Pons (tissue), 1 donor: ENCODE data around the gene SFRP4.

ENCODE experiments used
- DNase-seq: peaks from one replicate; pipeline ENCODE4 v3.0.0-alpha.2; 2016; ENCODE audit warnings: low spot score

Gene SFRP4

DNA sequence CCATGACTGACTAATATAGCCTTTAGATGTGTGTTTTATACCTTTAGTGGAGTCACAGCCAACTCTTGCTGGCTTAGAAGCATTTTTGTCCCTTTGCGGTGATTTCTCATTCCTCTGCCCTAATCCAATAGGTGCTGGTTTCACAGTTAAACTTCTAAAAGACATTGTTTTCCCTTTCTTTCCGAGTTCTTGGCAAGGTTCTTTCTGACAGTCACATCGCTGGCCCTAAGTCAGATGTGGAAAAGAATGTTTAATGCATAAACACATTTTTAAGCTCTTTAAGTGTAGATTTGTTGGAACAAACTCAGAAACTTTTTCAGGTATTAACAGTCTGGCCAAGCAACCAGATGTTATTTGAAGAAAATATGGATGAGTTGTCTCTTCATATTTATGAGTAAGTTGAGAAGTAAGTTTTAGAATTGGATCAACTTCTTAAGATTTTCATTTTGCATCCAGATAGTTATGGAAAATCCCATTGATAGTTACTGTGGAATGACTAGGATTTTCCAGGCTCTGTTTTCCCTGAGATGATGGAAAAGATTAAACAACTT lies 7.9 kb upstream of the SFRP4 start:
- no peak for DNase-seq

DNA sequence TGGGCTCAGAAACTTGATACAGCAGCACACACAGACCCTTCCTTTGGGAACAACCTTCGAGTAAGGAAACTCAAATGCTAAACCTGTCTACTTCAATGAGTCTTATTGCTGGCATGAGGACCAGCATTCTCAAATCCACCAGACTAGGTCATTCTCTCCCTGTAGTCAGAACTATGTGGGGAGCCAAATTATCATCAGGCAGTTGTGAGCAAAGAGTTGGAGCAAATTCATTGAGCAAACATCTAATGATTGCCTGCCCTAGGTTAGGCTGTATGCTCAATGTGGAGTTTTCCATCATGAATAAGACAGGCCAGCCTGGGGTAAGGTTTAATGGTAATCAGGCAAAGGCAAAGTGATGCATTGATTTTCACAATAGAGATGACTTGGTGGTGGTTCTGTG lies 7.4 kb upstream of the SFRP4 start:
- no peak for DNase-seq

DNA sequence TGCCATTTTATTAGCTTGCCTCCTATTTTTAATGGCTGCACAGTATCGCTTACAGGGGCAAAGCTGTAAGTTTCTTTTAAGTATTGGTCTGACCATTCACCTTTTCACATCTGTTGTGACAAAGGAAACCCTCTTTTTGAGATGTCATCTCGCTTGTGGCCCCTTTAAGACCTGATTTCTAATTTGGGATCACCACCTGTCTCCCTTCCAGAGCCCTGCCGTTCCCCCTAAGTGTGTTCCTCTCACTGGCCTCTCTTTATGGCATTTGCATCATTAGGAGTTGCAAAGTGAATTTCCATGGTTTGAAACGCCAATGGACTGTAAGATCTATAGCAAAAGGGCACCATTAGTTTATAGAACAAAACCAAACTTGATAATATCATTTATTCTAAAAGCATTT lies 5.3 kb upstream of the SFRP4 start:
- DNase-seq, result no peak

DNA sequence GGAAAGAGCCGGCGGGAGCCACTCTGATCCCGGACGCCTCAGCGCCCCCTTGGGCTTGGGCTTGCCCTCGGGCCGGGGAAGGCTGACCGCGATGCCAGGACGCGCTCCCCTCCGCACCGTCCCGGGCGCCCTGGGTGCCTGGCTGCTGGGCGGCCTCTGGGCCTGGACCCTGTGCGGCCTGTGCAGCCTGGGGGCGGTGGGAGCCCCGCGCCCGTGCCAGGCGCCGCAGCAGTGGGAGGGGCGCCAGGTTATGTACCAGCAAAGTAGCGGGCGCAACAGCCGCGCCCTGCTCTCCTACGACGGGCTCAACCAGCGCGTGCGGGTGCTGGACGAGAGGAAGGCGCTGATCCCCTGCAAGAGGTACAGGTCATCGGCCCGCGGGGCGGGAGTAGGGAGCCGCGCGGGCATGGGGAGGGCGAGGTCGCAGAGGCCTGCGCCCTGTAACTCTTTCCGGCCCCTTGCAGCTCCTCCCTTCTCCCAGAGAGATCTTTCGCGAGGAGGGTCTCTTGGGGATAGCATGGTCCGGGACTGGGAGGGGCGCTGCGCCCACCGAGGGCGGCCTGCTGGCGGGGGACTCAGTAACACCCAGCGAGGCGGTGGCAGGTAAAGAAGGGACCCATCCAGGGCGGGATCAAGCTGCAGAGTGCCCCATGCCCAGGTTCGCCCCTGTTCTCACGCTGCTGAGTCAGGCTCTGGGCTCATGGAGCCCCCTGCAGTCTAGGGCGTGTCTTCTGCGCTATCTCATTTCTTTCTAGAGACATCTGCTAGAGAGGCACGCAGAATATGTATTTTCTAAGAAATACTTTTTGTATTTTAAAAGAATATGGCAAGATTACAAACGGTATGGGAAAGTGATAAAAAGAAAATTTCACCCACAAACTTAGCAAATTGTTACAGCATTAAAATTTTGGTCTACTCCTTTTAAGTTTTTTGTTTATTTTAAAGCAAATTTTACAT lies 4.5 kb upstream of the SFRP4 start:
- no peak for DNase-seq

DNA sequence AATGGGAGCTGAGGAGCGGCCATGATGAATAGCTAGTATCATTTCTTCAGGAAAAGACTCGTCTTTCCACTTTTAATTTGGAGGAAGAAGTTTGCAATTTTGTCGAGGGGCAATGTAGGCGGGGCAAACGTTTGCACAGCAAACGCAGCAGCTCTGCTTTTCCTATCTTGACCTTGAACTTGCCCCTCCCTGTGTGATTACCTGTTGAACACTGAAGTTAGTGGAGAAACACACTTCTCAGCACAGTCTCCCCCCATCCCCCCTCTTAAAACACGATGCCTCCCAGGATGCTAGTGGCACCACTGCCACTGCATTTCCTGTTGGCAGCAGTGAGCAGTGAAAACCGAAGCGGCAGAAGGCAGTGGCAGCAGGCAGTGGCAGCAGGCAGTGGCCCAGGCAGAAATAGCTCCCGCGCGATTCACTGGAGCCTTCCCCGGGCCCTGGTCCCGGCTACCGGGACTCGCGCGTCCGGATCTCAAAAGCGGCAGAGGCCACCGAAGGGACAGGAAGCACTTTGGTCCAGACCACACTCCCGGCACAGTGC lies 3.8 kb upstream of the SFRP4 start, which contains the start of gene EPDR1:
Gene EPDR1 (plus strand): TSS at position 336 of the 544 bp plus-strand sequence. CDS start 300 bp downstream, outside the sequence.
- DNase-seq, result peak; percentile 63

DNA sequence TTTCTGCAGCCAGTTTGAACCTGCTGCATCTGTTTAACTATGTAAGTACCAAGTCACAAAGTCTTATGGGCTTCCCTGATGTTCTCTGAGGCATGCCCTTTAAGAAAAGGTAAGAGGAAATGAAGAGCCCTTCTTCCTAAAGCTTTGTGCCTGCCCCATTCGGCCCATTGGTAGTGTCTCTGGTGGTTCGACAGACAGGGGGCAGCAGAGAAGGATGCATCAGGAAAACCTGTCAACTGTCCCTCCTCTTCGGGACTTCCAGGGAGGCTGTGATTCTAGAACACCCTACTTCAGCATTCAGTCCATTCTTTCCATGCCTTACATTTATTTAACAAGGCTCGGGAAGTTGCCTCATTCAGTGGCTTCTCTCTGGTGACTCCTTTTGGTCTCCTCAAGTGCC lies 1.9 kb upstream of the SFRP4 start:
- no peak for DNase-seq

DNA sequence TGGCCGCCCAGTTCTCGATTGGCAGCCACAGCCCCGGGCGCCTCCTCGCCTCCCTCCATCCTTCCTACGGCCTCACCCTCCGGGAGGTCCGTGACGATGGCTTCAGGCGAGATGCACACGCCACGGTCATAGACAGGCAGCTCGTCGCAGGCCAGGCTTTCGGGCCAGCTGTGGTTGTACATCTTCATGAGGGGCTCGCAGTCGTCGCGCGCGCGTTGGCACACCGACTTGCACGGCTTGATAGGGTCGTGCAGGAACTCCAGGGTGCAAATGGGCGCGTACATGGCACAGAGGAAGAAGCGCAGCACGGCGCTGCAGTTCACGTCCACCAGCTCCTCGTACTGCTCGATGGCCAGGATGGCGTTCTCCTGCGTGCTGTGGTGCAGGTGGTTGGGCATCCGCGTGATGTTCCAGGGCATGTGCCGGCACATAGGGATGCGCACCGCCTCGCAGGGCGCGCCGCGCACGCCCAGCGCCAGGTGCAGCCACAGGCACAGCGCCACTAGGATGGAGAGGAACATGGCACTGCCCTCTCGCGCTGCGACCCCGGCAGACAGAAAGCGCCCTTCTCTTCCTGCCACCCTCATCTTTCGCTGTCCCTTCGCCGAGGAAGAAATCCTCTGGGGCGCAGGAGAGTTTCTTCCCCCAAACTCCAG lies 472 bp downstream of the SFRP4 start:
- no peak for DNase-seq

DNA sequence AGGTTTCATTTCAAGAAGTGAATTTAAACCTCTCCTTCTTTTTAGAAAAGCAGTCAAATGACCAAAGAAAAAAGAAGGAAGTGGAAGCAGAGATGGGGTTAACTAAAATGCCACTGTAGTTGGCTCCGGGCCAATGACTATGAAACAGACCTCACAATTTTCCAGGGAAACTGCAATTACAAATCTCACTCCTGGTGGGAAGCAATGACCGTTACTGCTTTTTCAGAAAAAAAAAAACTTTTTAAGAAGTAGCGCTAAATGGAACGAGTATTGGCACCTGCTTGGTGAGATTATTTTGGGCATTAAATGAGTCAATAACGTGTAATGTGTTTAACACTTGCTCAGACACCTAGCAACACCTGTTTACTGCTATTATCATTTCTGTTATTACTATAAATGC lies 1.2 kb downstream of the SFRP4 start:
- DNase-seq, result no peak

DNA sequence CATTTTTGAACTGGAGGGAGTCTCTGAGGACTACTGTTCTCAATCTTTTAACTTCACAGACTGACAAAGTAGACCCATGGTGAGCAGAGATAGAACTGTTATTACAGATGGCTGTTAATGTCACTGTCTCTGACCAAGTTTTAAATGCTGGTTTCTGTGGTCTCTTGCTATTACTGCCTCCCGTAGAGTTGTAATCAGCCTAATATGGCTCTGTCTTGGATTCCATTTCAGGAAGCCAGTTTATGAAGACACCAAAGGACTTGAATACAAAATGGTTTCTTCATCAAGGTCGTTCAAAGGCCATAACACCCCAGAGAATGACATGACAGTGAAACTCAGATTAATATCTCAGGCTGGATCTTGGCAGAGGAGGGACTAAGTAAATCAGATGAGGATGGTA lies 3.9 kb downstream of the SFRP4 start:
- DNase-seq, result no peak

DNA sequence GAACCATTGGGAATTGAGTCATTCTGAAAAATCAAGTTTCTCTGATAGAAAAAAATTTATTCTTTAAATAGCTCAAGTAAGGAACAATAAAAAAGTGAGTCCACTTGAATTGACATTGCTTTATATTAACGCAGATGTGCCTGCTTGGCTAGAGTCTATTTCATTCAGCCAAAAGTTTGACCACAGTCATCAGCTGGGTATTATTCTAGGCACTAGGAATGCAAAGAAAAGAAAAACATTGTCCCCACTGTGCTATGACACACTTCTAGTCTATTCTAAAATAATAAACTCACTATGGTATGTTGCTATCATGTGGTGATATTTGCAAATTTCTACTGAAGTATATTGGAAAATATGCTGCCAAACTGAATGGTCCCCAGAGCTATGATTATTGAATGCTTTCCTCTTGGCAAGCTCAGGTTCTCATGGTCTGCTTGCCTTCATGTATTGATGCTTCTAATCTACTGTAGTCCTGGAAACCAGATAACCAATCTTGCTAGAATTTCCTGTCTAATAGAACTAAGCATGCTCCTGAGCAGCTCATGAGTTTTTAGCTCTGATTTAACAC lies 8.3 kb downstream of the SFRP4 start:
- DNase-seq, result no peak

DNA sequence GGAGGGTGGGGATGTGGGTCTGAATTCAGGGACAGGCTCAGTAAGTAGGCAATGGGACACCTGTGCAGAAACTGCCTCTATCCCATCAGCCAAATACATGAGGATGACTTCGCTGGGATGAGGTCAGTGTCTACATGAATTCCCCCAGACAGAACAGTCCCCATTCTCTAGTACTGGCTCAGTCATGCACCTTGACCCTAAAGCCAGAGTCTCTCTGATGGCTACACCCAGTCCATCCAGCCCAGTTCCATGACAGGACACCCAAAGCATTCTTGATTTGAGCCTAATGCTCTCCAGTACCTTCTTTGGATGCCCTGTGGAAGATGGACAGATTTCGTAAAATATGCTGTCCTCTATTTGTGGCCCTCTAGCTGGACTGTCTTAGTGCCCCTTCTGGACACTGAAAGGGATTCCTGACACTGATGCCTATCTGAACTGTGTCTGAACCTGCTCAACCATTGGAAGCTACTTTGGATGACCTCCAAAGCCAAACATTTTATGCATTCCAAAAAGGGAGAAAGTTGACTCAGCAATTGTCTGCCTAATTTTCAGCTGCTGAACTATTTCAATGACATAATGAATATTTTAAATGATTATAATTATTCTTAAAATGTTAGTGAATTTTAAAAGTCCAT lies 14.6 kb downstream of the SFRP4 start:
- no peak for DNase-seq

DNA sequence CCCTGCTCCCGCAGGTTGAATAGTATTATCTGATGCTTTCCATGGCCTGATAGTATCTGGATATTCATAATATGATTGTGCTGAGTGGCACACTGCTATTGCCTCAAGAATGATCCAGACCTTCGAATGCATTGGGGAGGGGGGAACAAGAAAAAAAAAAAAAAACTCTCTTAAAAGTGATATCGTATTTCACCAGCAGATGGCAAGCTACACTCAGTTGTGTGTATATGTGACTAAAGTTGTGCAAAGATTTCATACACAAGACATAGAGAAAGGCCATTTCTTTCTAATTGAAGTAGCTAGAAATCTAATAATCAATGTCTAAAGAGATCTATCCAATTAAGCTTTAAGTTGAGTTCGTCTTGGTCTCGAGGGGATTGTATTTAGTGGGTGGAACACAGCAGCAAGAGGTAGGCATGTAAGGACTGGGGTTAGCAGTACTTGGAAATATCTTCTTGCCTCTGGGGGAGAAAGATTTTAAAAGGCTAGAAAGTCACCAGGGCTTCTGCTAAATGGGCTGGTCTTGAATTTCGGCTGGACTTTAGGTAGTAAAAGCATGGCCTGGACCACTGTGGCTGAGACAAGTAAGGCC lies 15.3 kb downstream of the SFRP4 start:
- peak; percentile 60 for DNase-seq

DNA sequence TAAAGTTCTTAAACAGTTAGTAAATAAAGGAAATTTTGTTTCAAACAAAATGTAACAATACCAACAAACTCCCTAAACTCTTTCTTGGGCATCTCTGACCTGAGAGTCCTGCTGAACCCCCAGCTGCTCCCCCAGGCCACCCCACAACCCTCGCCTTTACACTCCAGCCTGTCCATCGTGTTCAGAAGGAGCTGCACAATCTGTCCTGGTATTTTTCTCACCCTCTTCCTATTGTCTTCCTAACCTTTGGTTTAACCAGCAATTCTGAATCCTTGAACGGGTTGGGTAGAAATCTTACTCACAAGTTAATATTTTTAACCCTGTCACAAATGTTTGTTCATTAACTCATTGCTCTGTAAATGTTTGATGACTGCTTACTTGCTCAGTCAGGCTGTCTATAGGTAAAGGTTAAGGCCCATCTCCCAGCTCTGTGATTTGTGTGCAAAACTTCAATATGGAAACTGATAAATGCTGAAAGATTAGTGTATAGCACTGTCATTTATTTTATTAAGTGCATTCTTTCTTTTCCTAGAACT lies 16.8 kb downstream of the SFRP4 start:
- no peak for DNase-seq

DNA sequence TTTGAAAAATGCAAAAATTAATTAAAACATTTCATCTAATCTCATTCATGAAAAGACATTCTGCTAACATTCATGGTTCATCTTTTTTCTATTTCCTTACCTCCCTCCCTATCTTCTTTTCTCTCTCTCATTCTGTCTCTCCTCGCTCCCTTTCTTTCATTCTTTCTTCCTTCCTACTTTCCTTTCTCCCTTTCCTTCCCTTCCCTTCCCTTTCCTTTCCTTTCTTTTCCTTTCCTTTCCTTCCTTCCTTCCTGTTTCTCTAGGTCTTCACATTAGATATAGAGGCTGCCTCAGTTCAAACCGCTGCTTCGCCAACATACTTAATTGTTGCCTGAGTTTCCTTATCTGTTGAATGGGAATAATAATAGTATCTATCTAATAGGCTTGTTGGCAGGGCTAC lies 21.9 kb downstream of the SFRP4 start:
- DNase-seq, result no peak

DNA sequence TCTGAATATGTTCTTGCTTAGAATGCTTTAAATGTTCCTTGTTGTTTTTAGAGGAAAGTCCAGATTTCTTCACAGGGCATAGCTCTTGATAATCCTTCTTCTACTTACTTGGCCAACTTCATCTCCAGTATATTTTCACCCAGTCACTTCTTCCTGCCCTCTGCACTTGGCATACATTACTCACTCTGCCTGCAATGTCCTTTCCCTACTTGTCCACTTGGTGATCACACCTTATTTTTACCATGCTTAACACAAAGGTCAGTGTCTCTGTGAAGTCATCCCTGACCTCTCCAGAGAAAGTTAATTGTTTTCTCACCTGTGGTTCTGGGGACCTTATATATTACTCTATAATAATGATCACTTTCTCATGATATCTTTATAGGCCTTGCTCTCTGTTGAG lies 23.3 kb downstream of the SFRP4 start:
- no peak for DNase-seq

DNA sequence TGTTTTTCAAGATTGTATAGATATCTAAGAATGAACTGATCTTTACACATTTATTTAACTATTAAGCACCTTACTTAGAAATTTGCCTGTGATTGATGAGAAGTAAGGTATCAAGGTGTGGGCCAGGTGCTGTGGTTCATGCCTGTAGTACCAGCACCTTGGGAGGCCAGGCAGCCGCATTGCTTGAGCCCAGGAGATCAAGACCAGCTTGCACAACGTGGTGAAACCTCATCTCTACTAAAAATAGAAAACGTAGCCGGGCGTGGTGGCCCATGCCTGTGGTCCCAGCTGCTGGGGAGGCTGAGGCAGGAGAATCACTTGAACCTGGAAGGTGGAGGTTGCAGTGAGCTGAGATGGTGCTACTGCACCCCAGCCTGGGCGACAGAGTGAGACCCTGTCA lies 34.5 kb downstream of the SFRP4 start:
- DNase-seq, result no peak
